ENCODE results near the gene EFCAB11.

EFCAB11 gene

DNA sequence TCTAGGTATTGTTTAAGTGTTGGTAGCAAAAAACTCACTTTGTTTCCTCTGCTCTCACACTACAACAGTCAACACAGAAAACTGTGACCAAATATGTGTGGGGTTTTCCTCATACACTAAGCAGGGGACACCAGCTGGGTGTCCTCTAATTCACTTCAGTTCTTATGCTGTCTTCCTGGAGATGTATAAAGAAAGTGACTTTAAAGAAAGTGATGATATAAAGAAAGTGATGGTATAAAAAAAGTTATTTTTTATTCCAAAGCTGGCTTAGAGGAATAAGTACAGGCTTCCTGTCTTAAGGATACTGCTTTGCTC lies 32.6 kb upstream of the EFCAB11 start:
- no peak for TF ChIP-seq YY1 (IDR thresholded peaks at IDR 0.05; ENCODE audit: low read depth)

DNA sequence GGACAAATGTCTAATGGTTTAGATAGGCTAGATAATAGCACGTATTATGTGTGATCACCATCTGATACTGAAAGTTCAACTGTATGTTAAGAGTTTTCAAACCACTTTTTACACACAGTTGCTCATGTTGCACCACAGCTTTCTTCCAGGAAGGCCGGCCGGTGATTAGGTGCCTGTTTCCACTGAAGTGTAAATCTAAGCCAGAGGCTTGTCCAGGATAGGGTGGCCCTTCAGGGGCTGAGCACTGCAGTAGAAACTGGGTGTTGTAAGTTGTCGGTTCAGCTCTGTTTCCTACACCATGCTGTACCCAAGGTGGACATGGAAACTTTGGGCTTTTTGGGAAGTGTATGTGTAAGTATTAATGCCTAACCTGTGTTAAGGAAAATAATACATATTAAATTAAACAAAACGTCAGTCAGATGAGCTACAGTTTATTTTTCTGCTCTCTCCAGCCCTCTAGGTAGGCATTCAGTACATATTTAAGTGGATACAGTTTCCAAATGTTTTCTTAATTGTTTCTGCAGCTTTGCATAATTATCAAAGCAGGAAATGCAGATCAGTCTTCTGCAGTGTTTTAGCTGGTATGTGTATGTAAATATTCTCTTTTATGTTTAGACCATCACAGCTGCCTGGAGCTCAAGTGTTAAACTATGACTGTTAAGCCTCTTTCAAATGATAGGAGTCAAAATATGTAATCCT lies 32.1 kb upstream of the EFCAB11 start:
- TF ChIP-seq YY1 (IDR thresholded peaks at IDR 0.05; ENCODE audit: low read depth): no peak
- TF ChIP-seq TCF12 (IDR thresholded peaks at IDR 0.05; ENCODE audit: low read depth): no peak
- no peak for TF ChIP-seq TEAD4 (IDR thresholded peaks at IDR 0.05)
- no peak for TF ChIP-seq EGR1 (IDR thresholded peaks at IDR 0.05)
- TF ChIP-seq RAD21 (IDR thresholded peaks at IDR 0.05; ENCODE audit: low read depth): no peak
- TF ChIP-seq ZBTB7A (IDR thresholded peaks at IDR 0.05; ENCODE audit: low read depth): no peak
- TF ChIP-seq, protein P1, sequence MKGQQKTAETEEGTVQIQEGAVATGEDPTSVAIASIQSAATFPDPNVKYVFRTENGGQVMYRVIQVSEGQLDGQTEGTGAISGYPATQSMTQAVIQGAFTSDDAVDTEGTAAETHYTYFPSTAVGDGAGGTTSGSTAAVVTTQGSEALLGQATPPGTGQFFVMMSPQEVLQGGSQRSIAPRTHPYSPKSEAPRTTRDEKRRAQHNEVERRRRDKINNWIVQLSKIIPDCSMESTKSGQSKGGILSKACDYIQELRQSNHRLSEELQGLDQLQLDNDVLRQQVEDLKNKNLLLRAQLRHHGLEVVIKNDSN (IDR thresholded peaks at IDR 0.05): no peak
- no peak for TF ChIP-seq NFIC (IDR thresholded peaks at IDR 0.05)
- no peak for TF ChIP-seq CREB1 (IDR thresholded peaks at IDR 0.05; ENCODE audit: low read depth)

DNA sequence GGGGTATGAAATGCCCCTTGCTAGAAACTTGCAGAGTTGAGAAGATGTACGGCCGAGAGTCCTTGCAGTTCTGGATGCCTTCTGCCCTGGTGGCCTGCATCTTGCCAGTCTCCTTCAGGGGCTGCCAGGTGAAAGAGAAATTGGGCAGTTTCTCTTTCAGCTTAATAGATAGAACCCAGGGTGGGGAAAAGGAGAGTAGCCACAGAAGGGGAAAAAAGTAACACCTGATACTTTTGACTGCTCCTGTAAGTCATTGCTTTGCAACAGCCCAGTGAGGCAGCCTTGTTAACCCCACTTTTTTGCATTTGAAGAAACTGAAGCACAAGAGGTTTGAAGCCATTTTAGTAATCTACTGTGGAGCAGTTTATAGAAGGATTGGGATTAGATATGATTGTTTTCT lies 28.8 kb upstream of the EFCAB11 start:
- no peak for TF ChIP-seq TEAD4 (IDR thresholded peaks at IDR 0.05)
- TF ChIP-seq FOXM1 (IDR thresholded peaks at IDR 0.05; ENCODE audit: borderline replicate concordance, low read depth): no peak

DNA sequence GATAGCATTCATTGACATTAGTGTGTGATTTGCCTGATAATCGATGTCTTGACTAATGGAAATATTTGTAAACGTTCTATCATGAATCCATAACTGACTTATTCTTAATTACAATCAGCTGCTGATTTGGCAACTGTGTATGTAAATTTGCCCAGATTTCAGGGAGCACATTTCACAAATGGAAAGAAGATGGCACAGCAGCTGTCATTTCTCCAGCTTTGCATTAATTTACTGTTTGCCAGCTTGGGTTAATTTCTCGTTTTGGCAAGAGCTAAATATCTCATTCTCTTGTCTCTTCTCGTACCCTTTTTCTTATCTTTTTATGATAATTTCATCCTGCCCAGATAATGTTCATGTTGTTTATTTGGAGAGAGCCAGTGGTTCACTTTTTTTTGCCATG lies 24.1 kb upstream of the EFCAB11 start:
- TF ChIP-seq NFIC (IDR thresholded peaks at IDR 0.05): no peak
- TF ChIP-seq EGR1 (IDR thresholded peaks at IDR 0.05): no peak
- no peak for TF ChIP-seq FOXM1 (IDR thresholded peaks at IDR 0.05; ENCODE audit: borderline replicate concordance, low read depth)
- TF ChIP-seq CEBPB (IDR thresholded peaks at IDR 0.05): no peak
- no peak for TF ChIP-seq CREB1 (IDR thresholded peaks at IDR 0.05; ENCODE audit: low read depth)
- TF ChIP-seq TEAD4 (IDR thresholded peaks at IDR 0.05): no peak
- TF ChIP-seq, protein P2, sequence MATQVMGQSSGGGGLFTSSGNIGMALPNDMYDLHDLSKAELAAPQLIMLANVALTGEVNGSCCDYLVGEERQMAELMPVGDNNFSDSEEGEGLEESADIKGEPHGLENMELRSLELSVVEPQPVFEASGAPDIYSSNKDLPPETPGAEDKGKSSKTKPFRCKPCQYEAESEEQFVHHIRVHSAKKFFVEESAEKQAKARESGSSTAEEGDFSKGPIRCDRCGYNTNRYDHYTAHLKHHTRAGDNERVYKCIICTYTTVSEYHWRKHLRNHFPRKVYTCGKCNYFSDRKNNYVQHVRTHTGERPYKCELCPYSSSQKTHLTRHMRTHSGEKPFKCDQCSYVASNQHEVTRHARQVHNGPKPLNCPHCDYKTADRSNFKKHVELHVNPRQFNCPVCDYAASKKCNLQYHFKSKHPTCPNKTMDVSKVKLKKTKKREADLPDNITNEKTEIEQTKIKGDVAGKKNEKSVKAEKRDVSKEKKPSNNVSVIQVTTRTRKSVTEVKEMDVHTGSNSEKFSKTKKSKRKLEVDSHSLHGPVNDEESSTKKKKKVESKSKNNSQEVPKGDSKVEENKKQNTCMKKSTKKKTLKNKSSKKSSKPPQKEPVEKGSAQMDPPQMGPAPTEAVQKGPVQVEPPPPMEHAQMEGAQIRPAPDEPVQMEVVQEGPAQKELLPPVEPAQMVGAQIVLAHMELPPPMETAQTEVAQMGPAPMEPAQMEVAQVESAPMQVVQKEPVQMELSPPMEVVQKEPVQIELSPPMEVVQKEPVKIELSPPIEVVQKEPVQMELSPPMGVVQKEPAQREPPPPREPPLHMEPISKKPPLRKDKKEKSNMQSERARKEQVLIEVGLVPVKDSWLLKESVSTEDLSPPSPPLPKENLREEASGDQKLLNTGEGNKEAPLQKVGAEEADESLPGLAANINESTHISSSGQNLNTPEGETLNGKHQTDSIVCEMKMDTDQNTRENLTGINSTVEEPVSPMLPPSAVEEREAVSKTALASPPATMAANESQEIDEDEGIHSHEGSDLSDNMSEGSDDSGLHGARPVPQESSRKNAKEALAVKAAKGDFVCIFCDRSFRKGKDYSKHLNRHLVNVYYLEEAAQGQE (IDR thresholded peaks at IDR 0.05; ENCODE audit: low read depth): no peak
- TF ChIP-seq ZBTB7A (IDR thresholded peaks at IDR 0.05; ENCODE audit: low read depth): no peak

DNA sequence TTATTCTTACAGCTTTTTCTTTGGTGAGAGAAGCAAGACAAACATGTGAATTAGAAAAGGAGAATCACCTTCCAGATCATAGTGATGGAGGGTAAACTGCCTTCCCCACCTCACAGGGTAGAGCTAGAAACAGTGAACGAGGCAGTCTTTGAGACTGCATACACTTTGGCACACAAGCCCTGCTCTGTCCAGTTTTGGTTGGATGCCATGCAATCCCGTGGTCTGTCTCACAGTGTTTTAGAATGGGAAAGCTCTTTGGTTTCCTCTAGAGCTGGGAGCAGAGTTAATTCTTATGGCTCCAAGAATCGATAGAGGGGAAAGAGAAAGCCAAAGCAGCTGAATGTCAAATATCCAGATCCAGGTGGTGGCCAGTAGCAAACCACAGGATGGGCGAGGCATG lies 23.1 kb upstream of the EFCAB11 start:
- TF ChIP-seq TEAD4 (IDR thresholded peaks at IDR 0.05) (no peak), EP300 (IDR thresholded peaks at IDR 0.05; ENCODE audit: borderline replicate concordance) (no peak), CREB1 (IDR thresholded peaks at IDR 0.05; ENCODE audit: low read depth) (no peak), CEBPB (IDR thresholded peaks at IDR 0.05) (no peak), YY1 (IDR thresholded peaks at IDR 0.05; ENCODE audit: low read depth) (no peak), TAF1 (IDR thresholded peaks at IDR 0.05; ENCODE audit: low read depth) (no peak), RAD21 (IDR thresholded peaks at IDR 0.05; ENCODE audit: low read depth) (no peak), ZBTB7A (IDR thresholded peaks at IDR 0.05; ENCODE audit: low read depth) (no peak)
- TF ChIP-seq, protein P3, sequence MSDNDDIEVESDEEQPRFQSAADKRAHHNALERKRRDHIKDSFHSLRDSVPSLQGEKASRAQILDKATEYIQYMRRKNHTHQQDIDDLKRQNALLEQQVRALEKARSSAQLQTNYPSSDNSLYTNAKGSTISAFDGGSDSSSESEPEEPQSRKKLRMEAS (IDR thresholded peaks at IDR 0.05): no peak
- TF ChIP-seq, protein P2 (IDR thresholded peaks at IDR 0.05; ENCODE audit: low read depth): no peak

DNA sequence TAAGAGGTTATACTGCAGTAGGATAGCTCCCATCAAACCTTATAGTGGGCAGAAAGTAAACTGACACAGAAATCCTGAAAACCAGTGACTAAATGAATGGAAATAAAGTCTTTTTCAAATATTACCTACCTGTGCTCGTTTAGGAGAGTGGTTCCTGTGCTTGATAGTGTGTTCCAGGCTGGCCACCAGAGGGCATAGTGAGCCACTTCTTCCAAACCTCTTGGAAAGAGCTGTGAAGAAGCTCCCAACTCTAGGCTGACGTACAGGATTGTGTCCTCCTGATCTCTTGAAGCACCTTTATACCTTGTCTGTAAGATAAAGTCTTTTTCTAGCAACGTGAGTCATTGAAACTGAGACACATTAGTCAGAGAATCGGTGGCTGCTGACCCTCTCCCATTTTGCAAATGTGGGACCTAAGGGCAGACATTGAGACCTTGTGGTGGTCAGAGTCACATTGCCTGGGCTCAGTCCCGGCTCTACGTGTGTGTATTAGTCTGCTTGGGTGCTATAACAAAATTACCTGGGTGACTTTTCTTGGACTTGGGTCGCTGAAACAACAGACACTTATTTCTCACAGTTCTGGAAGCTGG lies 18.8 kb upstream of the EFCAB11 start:
- TF ChIP-seq ZBTB7A (IDR thresholded peaks at IDR 0.05; ENCODE audit: low read depth) (no peak), CREB1 (IDR thresholded peaks at IDR 0.05; ENCODE audit: low read depth) (no peak), RAD21 (IDR thresholded peaks at IDR 0.05; ENCODE audit: low read depth) (peak; percentile 51), EGR1 (IDR thresholded peaks at IDR 0.05) (no peak), TEAD4 (IDR thresholded peaks at IDR 0.05) (no peak)

DNA sequence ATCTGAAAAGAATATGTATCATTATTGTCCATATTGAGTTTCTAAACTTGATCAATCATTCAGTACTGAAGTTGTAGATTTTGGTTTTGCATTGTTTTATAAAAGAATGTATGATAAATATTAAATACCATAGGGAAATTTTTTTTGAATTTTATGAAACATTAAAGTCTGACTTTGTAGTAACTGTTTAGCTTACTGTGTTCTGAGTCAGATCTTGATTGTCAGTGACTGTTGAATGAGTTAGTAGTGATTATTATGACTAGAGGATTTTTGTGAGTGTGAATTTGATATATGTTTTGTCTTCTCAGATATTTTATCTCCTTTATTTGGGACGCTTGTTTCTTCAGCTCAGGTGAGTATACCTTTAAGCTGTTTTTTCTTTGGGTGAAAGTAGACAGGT lies 11.3 kb upstream of the EFCAB11 start:
- TF ChIP-seq NFIC (IDR thresholded peaks at IDR 0.05): no peak
- TF ChIP-seq YY1 (IDR thresholded peaks at IDR 0.05; ENCODE audit: low read depth): no peak
